ENCODE measurements around the gene AS3MT.

DNA sequence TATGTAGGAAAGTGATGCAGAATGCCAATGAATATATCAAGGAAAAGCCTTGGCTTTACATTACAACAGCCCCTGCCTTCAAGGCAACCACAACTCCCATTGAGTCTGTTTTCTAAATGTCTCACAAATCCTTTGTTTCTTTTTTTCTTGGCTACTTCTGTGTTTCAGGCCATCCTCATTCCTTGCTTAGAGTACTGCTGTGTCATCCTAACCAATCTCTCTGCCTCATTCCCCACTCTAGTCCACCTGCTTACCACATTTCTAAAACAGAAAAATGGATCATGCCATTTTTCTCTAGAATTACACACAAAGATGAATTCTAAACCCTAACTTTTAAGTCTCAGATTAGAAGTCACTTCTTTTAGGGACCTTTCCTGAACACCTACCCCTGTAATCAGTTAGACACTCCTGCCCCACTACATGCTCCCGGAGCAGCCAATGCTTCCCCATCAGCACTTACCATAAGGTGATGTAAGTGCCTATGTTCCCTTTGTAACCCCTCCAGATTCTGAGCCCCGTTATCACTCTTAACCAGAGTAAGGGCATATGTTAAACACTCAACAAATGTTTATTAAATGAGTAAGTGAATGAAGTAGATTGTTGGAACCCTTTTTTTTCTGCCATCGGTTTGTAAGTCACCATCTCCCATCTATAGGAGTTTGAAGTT, 12.4 kb upstream of the AS3MT start:
- TF ChIP-seq FOXM1 (IDR thresholded peaks at IDR 0.05; ENCODE audit: borderline replicate concordance, low read depth) (no peak), RAD21 (IDR thresholded peaks at IDR 0.05; ENCODE audit: low read depth) (no peak)
- TF ChIP-seq, protein P1, sequence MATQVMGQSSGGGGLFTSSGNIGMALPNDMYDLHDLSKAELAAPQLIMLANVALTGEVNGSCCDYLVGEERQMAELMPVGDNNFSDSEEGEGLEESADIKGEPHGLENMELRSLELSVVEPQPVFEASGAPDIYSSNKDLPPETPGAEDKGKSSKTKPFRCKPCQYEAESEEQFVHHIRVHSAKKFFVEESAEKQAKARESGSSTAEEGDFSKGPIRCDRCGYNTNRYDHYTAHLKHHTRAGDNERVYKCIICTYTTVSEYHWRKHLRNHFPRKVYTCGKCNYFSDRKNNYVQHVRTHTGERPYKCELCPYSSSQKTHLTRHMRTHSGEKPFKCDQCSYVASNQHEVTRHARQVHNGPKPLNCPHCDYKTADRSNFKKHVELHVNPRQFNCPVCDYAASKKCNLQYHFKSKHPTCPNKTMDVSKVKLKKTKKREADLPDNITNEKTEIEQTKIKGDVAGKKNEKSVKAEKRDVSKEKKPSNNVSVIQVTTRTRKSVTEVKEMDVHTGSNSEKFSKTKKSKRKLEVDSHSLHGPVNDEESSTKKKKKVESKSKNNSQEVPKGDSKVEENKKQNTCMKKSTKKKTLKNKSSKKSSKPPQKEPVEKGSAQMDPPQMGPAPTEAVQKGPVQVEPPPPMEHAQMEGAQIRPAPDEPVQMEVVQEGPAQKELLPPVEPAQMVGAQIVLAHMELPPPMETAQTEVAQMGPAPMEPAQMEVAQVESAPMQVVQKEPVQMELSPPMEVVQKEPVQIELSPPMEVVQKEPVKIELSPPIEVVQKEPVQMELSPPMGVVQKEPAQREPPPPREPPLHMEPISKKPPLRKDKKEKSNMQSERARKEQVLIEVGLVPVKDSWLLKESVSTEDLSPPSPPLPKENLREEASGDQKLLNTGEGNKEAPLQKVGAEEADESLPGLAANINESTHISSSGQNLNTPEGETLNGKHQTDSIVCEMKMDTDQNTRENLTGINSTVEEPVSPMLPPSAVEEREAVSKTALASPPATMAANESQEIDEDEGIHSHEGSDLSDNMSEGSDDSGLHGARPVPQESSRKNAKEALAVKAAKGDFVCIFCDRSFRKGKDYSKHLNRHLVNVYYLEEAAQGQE (IDR thresholded peaks at IDR 0.05; ENCODE audit: low read depth): no peak
